ENCODE results near the gene FCHSD2. TPM values are rescaled to one million over a fixed set of nuclear protein-coding genes. Genes with fewer than 3 reads are reported as not detected.
"Not testable (repeated sequence)": the region's sequence is repeated elsewhere in the genome, so short reads cannot be mapped to it uniquely, and the experiment has no call there.

The FCHSD2 gene
- total RNA-seq, 1 donor from 2014 or later: 42.5 TPM

DNA sequence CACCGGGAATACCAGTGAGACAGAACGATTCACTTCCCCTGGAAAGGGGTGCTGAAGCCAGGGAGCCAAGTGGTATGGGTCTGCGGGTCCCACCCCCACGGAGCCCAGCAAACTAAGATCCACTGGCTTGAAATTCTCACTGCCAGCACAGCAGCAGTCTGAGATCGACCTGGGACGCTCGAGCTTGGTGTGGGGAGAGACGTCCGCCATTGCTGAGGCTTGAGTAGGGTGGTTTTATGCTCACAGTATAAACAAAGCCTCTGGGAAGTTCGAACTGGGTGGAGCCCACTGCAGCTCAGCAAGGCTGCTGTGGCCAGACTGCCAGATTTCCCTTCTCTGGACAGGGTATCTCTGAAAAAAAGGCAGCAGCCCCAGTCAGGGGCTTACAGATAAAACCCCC lies 80.7 kb downstream of the FCHSD2 start:
- not testable (repeated sequence) for DNase-seq (ENCODE audit: low spot score)

DNA sequence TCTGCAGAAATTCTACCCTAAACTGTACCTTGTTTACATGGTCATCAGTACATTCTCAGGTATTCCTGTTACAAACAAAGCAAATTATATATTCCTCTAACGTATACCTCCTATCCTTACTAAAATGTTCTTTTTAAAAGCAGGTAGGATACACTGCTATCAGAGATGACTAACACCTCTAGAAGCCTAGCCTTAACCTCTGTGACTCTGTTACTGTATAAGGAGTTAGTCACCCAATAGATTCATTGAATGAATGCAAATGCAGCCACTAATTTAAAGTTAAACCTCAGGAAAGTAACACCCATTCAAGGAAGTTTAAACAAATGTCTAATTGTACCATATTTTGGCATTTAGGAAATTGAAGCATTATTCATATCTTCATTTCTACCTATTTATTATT lies 82.2 kb downstream of the FCHSD2 start:
- no peak for DNase-seq (ENCODE audit: low spot score)

GRCh38 chr11:73058989-73059674 lies 83.0 kb downstream of the FCHSD2 start:
- DNase-seq (ENCODE audit: low spot score): no peak

- no peak for DNase-seq (ENCODE audit: low spot score)
These were observed 86.3 kb downstream of the FCHSD2 start for GRCh38 chr11:73055655-73056354.

GRCh38 chr11:73055002-73055401 lies 87.1 kb downstream of the FCHSD2 start:
- DNase-seq (ENCODE audit: low spot score): no peak

DNA sequence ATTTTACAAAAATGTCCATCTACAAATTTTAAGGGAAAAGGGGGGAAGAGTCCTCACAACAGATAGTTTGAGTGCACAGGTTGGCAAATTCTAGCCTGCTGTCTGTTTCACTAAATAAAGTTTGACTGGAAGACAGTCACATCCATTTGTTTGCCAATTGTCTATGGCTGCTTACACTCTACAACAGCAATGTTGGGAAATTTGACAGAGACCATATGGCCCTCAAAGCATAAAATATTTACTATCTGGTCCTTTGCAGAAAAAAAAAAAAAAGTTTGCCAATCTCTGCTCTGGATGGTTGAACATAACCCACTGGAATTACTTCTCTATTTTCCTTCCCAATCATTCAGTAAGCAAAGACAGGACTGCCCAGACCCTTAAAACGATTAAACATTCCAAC lies 88.2 kb downstream of the FCHSD2 start:
- no peak for DNase-seq (ENCODE audit: low spot score)

- DNase-seq (ENCODE audit: low spot score): no peak
These were observed 93.7 kb downstream of the FCHSD2 start for GRCh38 chr11:73048446-73048845.

- no peak for DNase-seq (ENCODE audit: low spot score)
These were observed 94.2 kb downstream of the FCHSD2 start for GRCh38 chr11:73047773-73048371.

- no peak for DNase-seq (ENCODE audit: low spot score)
These were observed 102.1 kb downstream of the FCHSD2 start for GRCh38 chr11:73040046-73040445.

- no peak for DNase-seq (ENCODE audit: low spot score)
These were observed 107.3 kb downstream of the FCHSD2 start for GRCh38 chr11:73034777-73035176.

- DNase-seq (ENCODE audit: low spot score): no peak
These were observed 107.8 kb downstream of the FCHSD2 start for GRCh38 chr11:73034331-73034730.

GRCh38 chr11:73030130-73030529 lies 112.0 kb downstream of the FCHSD2 start:
- DNase-seq (ENCODE audit: low spot score): no peak

DNA sequence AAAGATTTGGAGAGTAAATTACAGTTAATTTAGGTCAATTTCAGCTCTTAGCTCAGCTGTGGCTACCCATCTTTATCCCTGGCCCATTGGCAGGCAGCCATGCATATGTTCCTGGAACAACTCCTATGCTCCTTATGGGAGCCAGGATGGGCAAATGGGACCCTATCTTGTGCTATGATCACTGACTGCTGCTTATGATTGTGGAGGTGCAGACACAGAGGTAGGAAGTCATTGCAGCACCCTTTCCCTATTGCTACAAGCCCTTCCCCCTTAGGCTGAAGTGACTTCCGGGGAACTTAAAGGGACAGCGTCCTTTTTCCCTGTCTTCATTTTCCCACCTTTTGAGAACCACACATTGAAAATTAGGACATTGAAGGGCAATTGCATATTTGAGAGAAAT lies 112.7 kb downstream of the FCHSD2 start:
- no peak for DNase-seq (ENCODE audit: low spot score)

GRCh38 chr11:73028611-73029010 lies 113.5 kb downstream of the FCHSD2 start:
- no peak for DNase-seq (ENCODE audit: low spot score)

DNA sequence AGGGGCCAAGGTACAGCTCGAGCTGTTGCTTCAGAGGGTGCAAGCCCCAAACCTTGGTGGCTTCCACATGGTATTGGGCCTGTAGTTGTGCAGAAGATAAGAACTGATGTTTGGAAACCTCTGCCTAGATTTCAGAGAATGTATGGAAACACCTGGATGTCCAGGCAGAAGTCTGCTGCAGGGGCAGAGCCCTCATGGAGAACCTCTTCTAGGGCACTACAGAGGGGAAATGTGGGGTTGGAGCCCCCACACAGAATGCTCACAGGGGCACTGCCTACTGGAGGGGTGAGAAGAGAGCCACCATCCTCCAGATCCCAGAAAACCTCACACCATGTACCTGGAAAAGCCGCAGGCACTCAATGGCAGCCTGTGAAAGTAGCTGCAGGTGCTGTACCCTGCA lies 114.3 kb downstream of the FCHSD2 start:
- DNase-seq (ENCODE audit: low spot score): not testable (repeated sequence)

DNA sequence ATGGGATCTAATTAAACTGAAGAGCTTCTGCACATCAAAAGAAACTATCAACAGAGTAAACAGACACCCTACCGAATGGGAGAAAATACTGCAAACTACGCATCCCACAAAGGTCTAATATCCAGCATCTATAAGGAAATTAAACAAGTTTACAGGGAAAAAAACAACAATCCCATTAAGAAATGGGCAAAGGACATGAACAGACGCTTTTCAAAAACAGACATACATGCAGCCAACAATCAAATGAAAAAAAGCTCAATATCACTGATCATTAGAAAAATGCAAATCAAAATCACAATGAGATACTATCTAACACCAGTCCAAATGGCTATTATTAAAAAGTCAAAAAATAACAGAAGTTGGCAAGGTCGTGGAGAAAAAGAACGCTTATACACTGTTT lies 117.5 kb downstream of the FCHSD2 start:
- DNase-seq (ENCODE audit: low spot score): no peak

DNA sequence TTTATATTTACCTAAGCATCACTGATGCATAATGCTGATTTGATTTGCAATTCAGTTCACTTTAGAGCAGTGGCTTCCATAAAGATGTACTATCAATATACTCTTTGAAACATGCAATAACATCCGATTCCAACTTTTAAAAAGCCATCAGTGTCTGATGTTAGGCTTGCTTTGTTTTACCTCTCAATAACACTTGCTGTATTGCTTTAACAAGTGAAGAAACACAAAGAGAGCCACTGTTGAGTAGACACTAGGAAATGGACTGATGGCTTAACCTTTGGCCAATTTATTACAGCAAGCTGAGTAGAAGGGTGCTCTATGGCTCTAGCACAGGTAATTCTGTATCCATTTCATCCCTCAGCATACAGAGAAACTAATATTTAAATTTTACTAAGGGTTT lies 122.1 kb downstream of the FCHSD2 start:
- DNase-seq (ENCODE audit: low spot score): no peak

DNA sequence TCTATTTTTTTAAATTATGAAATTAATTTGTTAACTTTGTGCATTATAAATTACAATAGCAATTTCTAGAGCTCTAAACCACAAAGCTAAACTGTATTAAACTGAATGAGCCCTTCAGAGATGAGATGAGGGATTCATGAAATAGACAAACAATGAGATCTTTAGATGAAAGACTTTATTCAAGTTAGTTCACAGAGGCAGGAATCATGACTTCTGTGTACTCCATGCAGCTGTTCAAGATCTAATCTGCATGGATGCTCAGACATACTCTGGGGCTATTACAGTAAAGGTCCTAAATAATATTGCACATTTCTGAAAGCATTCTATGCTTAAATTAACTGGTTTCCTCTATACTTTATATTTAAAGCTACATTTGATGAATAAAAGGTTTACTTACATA lies 122.7 kb downstream of the FCHSD2 start:
- no peak for DNase-seq (ENCODE audit: low spot score)

DNA sequence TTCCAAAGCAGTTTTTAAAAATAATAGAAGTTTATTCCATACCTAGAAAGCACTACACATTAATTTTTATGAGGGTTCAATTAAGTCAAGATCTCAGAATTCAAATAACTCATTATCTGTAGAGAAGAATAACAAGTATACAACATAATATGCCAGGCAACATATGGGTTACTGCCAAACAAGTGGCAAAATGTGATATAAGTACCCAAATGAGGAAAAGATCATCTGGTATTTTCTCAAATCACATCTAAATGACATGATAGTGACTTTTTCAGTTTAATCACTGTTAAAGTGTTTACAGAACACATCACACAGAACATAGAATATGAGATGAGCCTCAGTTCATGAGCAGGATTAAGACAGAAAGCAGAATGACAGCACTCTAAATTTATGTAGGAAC lies 123.3 kb downstream of the FCHSD2 start:
- no peak for DNase-seq (ENCODE audit: low spot score)

DNA sequence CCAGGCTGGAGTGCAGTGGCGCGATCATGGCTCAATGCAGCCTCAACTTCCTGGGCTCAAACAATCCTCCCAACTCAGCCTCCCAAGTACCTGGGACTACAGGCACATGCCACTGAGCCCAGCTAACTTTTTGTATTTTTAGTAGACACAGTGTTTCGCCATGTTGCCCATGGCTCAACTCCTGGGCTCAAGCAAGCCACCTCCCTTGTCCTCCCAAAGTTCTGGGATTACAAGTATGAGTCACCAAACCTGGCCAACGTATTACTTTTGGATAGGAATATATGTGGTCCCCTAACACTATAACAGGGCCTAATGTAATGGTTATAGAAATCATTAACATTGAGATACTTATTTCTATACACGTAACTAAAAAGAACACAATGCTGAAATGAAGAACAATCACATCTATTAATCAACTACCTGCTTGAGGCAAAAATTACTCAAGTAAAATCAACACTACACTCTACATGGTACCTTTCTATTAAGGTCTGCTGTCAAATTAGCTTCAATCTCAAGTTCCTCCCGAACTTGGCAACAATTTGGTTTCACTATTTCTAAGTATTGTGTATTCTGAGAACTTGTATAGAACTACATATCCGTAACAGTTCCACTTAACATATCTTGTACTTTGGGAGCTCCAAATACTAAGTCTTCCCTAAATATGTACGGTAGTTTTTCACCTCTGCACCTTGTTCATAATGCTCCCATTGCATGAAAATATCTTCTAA lies 124.9 kb downstream of the FCHSD2 start:
- no peak for DNase-seq (ENCODE audit: low spot score)

- no peak for DNase-seq (ENCODE audit: low spot score)
These were observed 129.1 kb downstream of the FCHSD2 start for GRCh38 chr11:73013021-73013420.

DNA sequence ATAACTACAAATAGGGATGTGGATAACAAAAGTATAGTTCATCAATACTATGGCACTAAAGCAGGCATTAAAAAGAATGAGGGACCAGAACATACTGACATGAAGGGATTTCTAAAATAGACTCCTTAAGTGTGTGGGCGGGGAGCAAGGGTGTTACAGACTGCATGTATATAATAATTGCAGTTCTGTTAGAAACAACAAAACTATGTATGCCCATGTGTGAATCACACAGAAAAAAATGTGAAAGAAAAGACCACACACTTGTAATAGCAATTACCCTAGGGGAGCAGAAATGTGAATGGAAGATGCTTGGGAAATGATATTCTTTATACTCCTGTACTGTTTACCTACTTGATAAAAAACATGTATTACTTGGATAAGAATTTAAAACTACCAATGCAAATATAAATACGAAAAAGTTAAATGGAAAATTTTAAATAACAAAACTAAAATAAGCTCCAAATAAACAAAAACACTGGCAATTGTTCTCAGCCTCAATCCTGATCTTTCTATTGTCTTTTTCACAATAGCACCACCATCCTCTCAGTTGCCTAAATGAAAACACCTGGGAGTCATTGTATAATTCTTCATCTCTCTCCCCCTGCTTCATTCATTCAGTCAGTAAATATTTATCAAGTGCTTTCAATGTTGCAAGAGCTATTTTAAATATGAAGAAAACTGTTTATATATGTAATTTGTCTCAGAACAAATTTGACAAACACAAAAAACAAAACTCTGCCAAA lies 129.8 kb downstream of the FCHSD2 start:
- no peak for DNase-seq (ENCODE audit: low spot score)

All from ureter (tissue), 1 donor.